GOT3 (cell line): ENCODE measurements around the gene KCNAB2.
"Not testable (repeated sequence)": the region's sequence is repeated elsewhere in the genome, so short reads cannot be mapped to it uniquely, and the experiment has no call there.

Source experiments
- DNase-seq: peaks from one replicate; lab custom pipeline; 2025; ENCODE audit warnings: mixed read lengths; lab: John Stamatoyannopoulos, UW

Gene KCNAB2

GRCh38 chr1:6056572-6056948 lies 10.9 kb downstream of the KCNAB2 start:
- no peak for DNase-seq

- DNase-seq: no peak
Measured at GRCh38 chr1:6057170-6057845, 11.6 kb downstream of the KCNAB2 start.

GRCh38 chr1:6059866-6060265 lies 14.2 kb downstream of the KCNAB2 start:
- no peak for DNase-seq

GRCh38 chr1:6062670-6063069 lies 17.0 kb downstream of the KCNAB2 start:
- DNase-seq: no peak

- not testable (repeated sequence) for DNase-seq
Measured at GRCh38 chr1:6063532-6064053, 17.9 kb downstream of the KCNAB2 start.

GRCh38 chr1:6065093-6065858 lies 19.6 kb downstream of the KCNAB2 start:
- DNase-seq: no peak

GRCh38 chr1:6066680-6067079 lies 21.0 kb downstream of the KCNAB2 start:
- DNase-seq: no peak

GRCh38 chr1:6068073-6068472 lies 22.4 kb downstream of the KCNAB2 start:
- DNase-seq: no peak

GRCh38 chr1:6068932-6069331 lies 23.2 kb downstream of the KCNAB2 start:
- no peak for DNase-seq

GRCh38 chr1:6069573-6069972 lies 23.9 kb downstream of the KCNAB2 start:
- no peak for DNase-seq

- DNase-seq: no peak
Measured at GRCh38 chr1:6070450-6070974, 24.8 kb downstream of the KCNAB2 start.

- no peak for DNase-seq
Measured at GRCh38 chr1:6071219-6071618, 25.5 kb downstream of the KCNAB2 start.

- no peak for DNase-seq
Measured at GRCh38 chr1:6072774-6073479, 27.2 kb downstream of the KCNAB2 start.

GRCh38 chr1:6073480-6074053 lies 27.9 kb downstream of the KCNAB2 start:
- no peak for DNase-seq

GRCh38 chr1:6074192-6074901 lies 28.7 kb downstream of the KCNAB2 start:
- DNase-seq: no peak

GRCh38 chr1:6075748-6076147 lies 30.1 kb downstream of the KCNAB2 start:
- no peak for DNase-seq

- DNase-seq: not testable (repeated sequence)
Measured at GRCh38 chr1:6077061-6077460, 31.4 kb downstream of the KCNAB2 start.

- no peak for DNase-seq
Measured at GRCh38 chr1:6077506-6077905, 31.8 kb downstream of the KCNAB2 start.

GRCh38 chr1:6077919-6078318 lies 32.2 kb downstream of the KCNAB2 start:
- DNase-seq: no peak

GRCh38 chr1:6080469-6080868 lies 34.8 kb downstream of the KCNAB2 start:
- no peak for DNase-seq

- no peak for DNase-seq
Measured at GRCh38 chr1:6081901-6082300, 36.2 kb downstream of the KCNAB2 start.
